DOHH2 (cell line): ENCODE measurements around the gene ZSCAN5A.

Source experiments
- CTCF ChIP-seq: fragments of 200-600 bp; sonication (generic); IDR thresholded peaks from one replicate; pipeline ENCODE4 v1.5.1; 2014; ENCODE audit warnings: antibody characterized with exemption, mild to moderate bottlenecking, low read depth, low read length; ENCODE audit not compliant: poor library complexity, severe bottlenecking
- EZH2phosphoT487 ChIP-seq: fragments of 200-600 bp; sonication (generic); IDR thresholded peaks from 2 replicates; pipeline ENCODE4 v1.6.1; 2017; ENCODE audit warnings: borderline replicate concordance, mild to moderate bottlenecking, antibody characterized with exemption, low read length, moderate library complexity, mixed read lengths

- no peak for TF ChIP-seq EZH2phosphoT487
- no peak for TF ChIP-seq CTCF
These were observed 53.5 kb downstream of the ZSCAN5A start for GRCh38 chr19:56261145-56261544.
